ENCODE measurements around the gene RNASE7. TPM values are rescaled to one million over a fixed set of nuclear protein-coding genes. Genes with fewer than 3 reads are reported as not detected.
A peak's percentile ranks its signal among the peaks of the same experiment; 100 is the strongest.

The RNASE7 gene
- total RNA-seq, 1 donor from 2014 or later = not detected

DNA sequence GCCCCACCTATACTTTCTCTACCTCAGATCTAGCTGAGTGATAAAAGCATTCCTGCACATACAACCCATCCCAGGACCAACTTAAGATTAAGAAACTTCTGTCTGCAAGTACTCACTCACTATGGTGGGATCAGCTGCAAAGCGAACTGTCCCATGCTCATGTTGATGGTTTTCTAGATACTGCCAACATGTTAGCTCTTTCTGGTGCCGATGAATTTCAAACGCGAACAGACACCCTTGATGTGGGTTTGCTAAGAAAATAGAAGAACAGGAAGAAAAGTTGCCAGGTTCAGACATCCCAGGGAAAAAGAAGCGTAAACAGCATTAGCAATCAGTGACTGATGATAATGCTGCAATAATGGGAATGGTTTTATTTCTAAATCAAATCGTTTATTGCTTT, 44.6 kb upstream of the RNASE7 start:
- H4K20me1 ChIP-seq (ENCODE audit: insufficient read depth, low read length) = peaks cover 5% of the 10 kb centered on the region
- Mint-ChIP-seq H3K36me3 (ENCODE audit: low read depth, unreplicated experiment) (peaks cover 15% of the 10 kb centered on the region), H3K27ac (ENCODE audit: unreplicated experiment) (no peak overlapping the region), H3K4me3 (ENCODE audit: unreplicated experiment) (no peak overlapping the region), H3K27me3 (ENCODE audit: low read depth, unreplicated experiment) (no peaks in the 10 kb centered on the region), H3K9me3 (ENCODE audit: unreplicated experiment) (no peaks in the 10 kb centered on the region), H3K4me1 (ENCODE audit: low read depth, unreplicated experiment) (peaks cover 14% of the 10 kb centered on the region)
- no peak overlapping the region for H2AFZ ChIP-seq (ENCODE audit: low read depth, low read length)
- H3K79me2 ChIP-seq (ENCODE audit: insufficient read depth, low read length) = no peaks in the 10 kb centered on the region
- TF ChIP-seq, protein P1, sequence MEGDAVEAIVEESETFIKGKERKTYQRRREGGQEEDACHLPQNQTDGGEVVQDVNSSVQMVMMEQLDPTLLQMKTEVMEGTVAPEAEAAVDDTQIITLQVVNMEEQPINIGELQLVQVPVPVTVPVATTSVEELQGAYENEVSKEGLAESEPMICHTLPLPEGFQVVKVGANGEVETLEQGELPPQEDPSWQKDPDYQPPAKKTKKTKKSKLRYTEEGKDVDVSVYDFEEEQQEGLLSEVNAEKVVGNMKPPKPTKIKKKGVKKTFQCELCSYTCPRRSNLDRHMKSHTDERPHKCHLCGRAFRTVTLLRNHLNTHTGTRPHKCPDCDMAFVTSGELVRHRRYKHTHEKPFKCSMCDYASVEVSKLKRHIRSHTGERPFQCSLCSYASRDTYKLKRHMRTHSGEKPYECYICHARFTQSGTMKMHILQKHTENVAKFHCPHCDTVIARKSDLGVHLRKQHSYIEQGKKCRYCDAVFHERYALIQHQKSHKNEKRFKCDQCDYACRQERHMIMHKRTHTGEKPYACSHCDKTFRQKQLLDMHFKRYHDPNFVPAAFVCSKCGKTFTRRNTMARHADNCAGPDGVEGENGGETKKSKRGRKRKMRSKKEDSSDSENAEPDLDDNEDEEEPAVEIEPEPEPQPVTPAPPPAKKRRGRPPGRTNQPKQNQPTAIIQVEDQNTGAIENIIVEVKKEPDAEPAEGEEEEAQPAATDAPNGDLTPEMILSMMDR (IDR thresholded peaks at IDR 0.05; ENCODE audit: insufficient read depth, low read depth, low read length) = no peak
- TF ChIP-seq EZH2 (IDR thresholded peaks at IDR 0.05; ENCODE audit: insufficient read depth, low read length) = no peak
- H3K4me2 ChIP-seq (ENCODE audit: low read length) = no peak overlapping the region
- peaks cover 7% of the 10 kb centered on the region for H3K4me1 ChIP-seq (ENCODE audit: insufficient read depth, low read length)
- peaks cover 33% of the 10 kb centered on the region for H3K36me3 ChIP-seq (ENCODE audit: insufficient read depth, low read length)
- FAIRE-seq = no peak
- H3K9ac ChIP-seq (ENCODE audit: low read length) = no peak overlapping the region
- no peaks in the 10 kb centered on the region for H3K27me3 ChIP-seq (ENCODE audit: insufficient read depth, low read length)
- no peaks in the 10 kb centered on the region for H3K9me3 ChIP-seq (ENCODE audit: insufficient read depth, low read depth, low read length)
- no peak overlapping the region for H3K27ac ChIP-seq (ENCODE audit: low read depth, low read length)
- DNase-seq (ENCODE audit: low read depth) = no peak
- no peak overlapping the region for H3K4me3 ChIP-seq (ENCODE audit: insufficient read depth, low read depth, low read length)

DNA sequence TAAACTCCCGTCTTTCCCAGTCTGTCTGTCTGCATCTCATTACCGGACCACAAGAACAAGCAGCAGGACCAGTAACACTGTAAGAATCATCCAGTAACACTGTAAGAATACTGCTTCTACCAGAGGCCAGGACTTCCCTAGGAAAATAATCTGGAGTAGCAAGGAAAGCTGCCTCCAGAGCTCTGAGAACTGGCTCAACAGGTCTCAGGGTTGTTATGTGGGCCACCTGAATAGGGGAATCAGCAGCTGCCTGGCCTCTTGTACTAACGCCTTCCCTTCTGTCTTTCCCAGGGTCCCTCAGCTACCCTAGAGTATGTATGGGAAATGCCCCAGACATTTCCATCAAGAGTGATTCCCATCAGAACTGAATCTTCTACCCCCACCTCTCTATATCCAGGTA, 44.0 kb upstream of the RNASE7 start:
- Histone ChIP-seq H3K9me3 (ENCODE audit: insufficient read depth, low read depth, low read length) (no peaks in the 10 kb centered on the region), H3K27me3 (ENCODE audit: insufficient read depth, low read length) (no peaks in the 10 kb centered on the region), H3K4me1 (ENCODE audit: insufficient read depth, low read length) (peaks cover 7% of the 10 kb centered on the region), H2AFZ (ENCODE audit: low read depth, low read length) (no peak overlapping the region), H3K4me2 (ENCODE audit: low read length) (no peak overlapping the region), H3K27ac (ENCODE audit: low read depth, low read length) (no peak overlapping the region), H3K9ac (ENCODE audit: low read length) (no peak overlapping the region), H3K4me3 (ENCODE audit: insufficient read depth, low read depth, low read length) (no peak overlapping the region), H3K36me3 (ENCODE audit: insufficient read depth, low read length) (peaks cover 27% of the 10 kb centered on the region), H4K20me1 (ENCODE audit: insufficient read depth, low read length) (peaks cover 5% of the 10 kb centered on the region), H3K79me2 (ENCODE audit: insufficient read depth, low read length) (no peaks in the 10 kb centered on the region)
- Mint-ChIP-seq H3K9me3 (ENCODE audit: unreplicated experiment) (no peaks in the 10 kb centered on the region), H3K27me3 (ENCODE audit: low read depth, unreplicated experiment) (no peaks in the 10 kb centered on the region), H3K4me3 (ENCODE audit: unreplicated experiment) (peak overlapping the region; percentile 6), H3K36me3 (ENCODE audit: low read depth, unreplicated experiment) (peaks cover 13% of the 10 kb centered on the region), H3K4me1 (ENCODE audit: low read depth, unreplicated experiment) (peaks cover 14% of the 10 kb centered on the region), H3K27ac (ENCODE audit: unreplicated experiment) (no peak overlapping the region)
- no peak for DNase-seq (ENCODE audit: low read depth)
- TF ChIP-seq EZH2 (IDR thresholded peaks at IDR 0.05; ENCODE audit: insufficient read depth, low read length) = no peak
- TF ChIP-seq, protein P1 (IDR thresholded peaks at IDR 0.05; ENCODE audit: insufficient read depth, low read depth, low read length) = no peak
- no peak for FAIRE-seq

- no peaks in the 10 kb centered on the region for H3K9me3 ChIP-seq (ENCODE audit: insufficient read depth, low read depth, low read length)
- no peak within 1 kb of the TSS for H3K9ac ChIP-seq (ENCODE audit: low read length)
- no peaks in the 10 kb centered on the region for H3K79me2 ChIP-seq (ENCODE audit: insufficient read depth, low read length)
- H3K4me1 Mint-ChIP-seq (ENCODE audit: low read depth, unreplicated experiment) = peaks cover 14% of the 10 kb centered on the region
- DNase-seq (ENCODE audit: low read depth) (peak; percentile 60), FAIRE-seq (no peak)
- TF ChIP-seq, protein P1 (IDR thresholded peaks at IDR 0.05; ENCODE audit: insufficient read depth, low read depth, low read length) = no peak
- no peak for TF ChIP-seq EZH2 (IDR thresholded peaks at IDR 0.05; ENCODE audit: insufficient read depth, low read length)
- no peaks in the 10 kb centered on the region for H3K27me3 Mint-ChIP-seq (ENCODE audit: low read depth, unreplicated experiment)
- H3K4me1 ChIP-seq (ENCODE audit: insufficient read depth, low read length) = peaks cover 7% of the 10 kb centered on the region
- peaks cover 13% of the 10 kb centered on the region for H3K36me3 Mint-ChIP-seq (ENCODE audit: low read depth, unreplicated experiment)
- no peaks in the 10 kb centered on the region for H3K27me3 ChIP-seq (ENCODE audit: insufficient read depth, low read length)
- H3K27ac ChIP-seq (ENCODE audit: low read depth, low read length) = no peak within 1 kb of the TSS
- H3K27ac Mint-ChIP-seq (ENCODE audit: unreplicated experiment) = no peak within 1 kb of the TSS
- H3K4me3 Mint-ChIP-seq (ENCODE audit: unreplicated experiment) = peak within 1 kb of the TSS; percentile 6
- no peaks in the 10 kb centered on the region for H3K9me3 Mint-ChIP-seq (ENCODE audit: unreplicated experiment)
- H3K36me3 ChIP-seq (ENCODE audit: insufficient read depth, low read length) = peaks cover 24% of the 10 kb centered on the region
- H2AFZ ChIP-seq (ENCODE audit: low read depth, low read length) = peak within 1 kb of the TSS; percentile 39
- H3K4me2 ChIP-seq (ENCODE audit: low read length) = peak within 1 kb of the TSS; percentile 29
- no peak within 1 kb of the TSS for H3K4me3 ChIP-seq (ENCODE audit: insufficient read depth, low read depth, low read length)
- H4K20me1 ChIP-seq (ENCODE audit: insufficient read depth, low read length) = peaks cover 5% of the 10 kb centered on the region
Measured at GRCh38 chr14:20998674-20999366, 43.3 kb upstream of the RNASE7 start, which contains the start of gene SLC39A2. TSS of gene SLC39A2 (plus strand) at chr14:20999293. CDS start at chr14:20999447, 154 bp downstream.

Data from astrocyte (in vitro differentiated cells and primary cell).